HG03139 (cell line): Measurements from ENCODE around the gene GSTM3.
"Not testable (repeated sequence)": the region's sequence is repeated elsewhere in the genome, so short reads cannot be mapped to it uniquely, and the experiment has no call there.

ENCODE experiments used
- ATAC-seq: cut with Tn5 transposase; IDR thresholded peaks from one replicate; pipeline ENCODE4 v1.9.1; 2021; ENCODE audit not compliant: unreplicated experiment

GSTM3 gene

GRCh38 chr1:109776206-109776835 is 35.5 kb upstream of the GSTM3 start:
- no peak for ATAC-seq

- ATAC-seq: no peak
These were observed 34.6 kb upstream of the GSTM3 start for GRCh38 chr1:109775398-109775797.

- no peak for ATAC-seq
These were observed 33.2 kb upstream of the GSTM3 start for GRCh38 chr1:109773900-109774485.

GRCh38 chr1:109773203-109773899 is 32.5 kb upstream of the GSTM3 start:
- ATAC-seq: peak; percentile 67

GRCh38 chr1:109772658-109773202 is 31.9 kb upstream of the GSTM3 start:
- no peak for ATAC-seq

GRCh38 chr1:109771712-109772657 is 31.1 kb upstream of the GSTM3 start:
- ATAC-seq: no peak

GRCh38 chr1:109770331-109771095 is 29.7 kb upstream of the GSTM3 start:
- no peak for ATAC-seq

- ATAC-seq: no peak
These were observed 28.7 kb upstream of the GSTM3 start for GRCh38 chr1:109769330-109770078.

GRCh38 chr1:109768820-109769219 is 28.0 kb upstream of the GSTM3 start:
- no peak for ATAC-seq

GRCh38 chr1:109768335-109768650 is 27.5 kb upstream of the GSTM3 start:
- no peak for ATAC-seq

- no peak for ATAC-seq
These were observed 26.9 kb upstream of the GSTM3 start for GRCh38 chr1:109767637-109768334.

- not testable (repeated sequence) for ATAC-seq
These were observed 26.3 kb upstream of the GSTM3 start for GRCh38 chr1:109766991-109767636.

GRCh38 chr1:109765896-109766615 is 25.2 kb upstream of the GSTM3 start:
- no peak for ATAC-seq

GRCh38 chr1:109765483-109765815 is 24.6 kb upstream of the GSTM3 start:
- no peak for ATAC-seq

- ATAC-seq: no peak
These were observed 24.0 kb upstream of the GSTM3 start for GRCh38 chr1:109764561-109765482.

- ATAC-seq: no peak
These were observed 23.0 kb upstream of the GSTM3 start, which contains the start of gene EPS8L3 for GRCh38 chr1:109763646-109764415. Gene EPS8L3, minus strand, starts transcription at chr1:109763923. Its CDS starts 2,174 bp downstream, at chr1:109761749.
